B cell (primary cell): ENCODE results near the gene FMO2. TPM values are rescaled to one million over a fixed set of nuclear protein-coding genes. Genes with fewer than 3 reads are reported as not detected.
A peak's percentile ranks its signal among the peaks of the same experiment; 100 is the strongest.

ENCODE experiments used
- ATAC-seq: fragments of 200-7000 bp; cut with Tn5 transposase; one replicate; pipeline ENCODE4 v1.10.0; 2021; ENCODE audit warnings: low read depth, mild to moderate bottlenecking, moderate number of reproducible peaks, moderate library complexity
- CTCF ChIA-PET: fragments of 350-600 bp; sonication (Branson Sonifier 250); formaldehyde crosslinking; loops from one replicate; lab custom pipeline; 2021; ENCODE audit warnings: antibody characterized with exemption, inconsistent platforms; lab: Charles Lee
- POLR2A ChIA-PET: fragments of 350-600 bp; sonication (Branson Sonifier 250); formaldehyde crosslinking; loops from one replicate; lab custom pipeline; 2021; ENCODE audit warnings: antibody characterized with exemption; lab: Charles Lee
- DNase-seq: peaks from one replicate; pipeline ENCODE4 v3.0.0; 2013
- H2AFZ ChIP-seq: 2 replicates; pipeline ENCODE4 v1.6.1; 2012; ENCODE audit warnings: mild to moderate bottlenecking, low read depth, low read length; ENCODE audit not compliant: insufficient read depth, poor library complexity, severe bottlenecking
- H3K27ac ChIP-seq, 2 donors: 1 replicate in 1 of 2; 2 replicates in 1 of 2; pipeline ENCODE4 v1.5.1; 2012 to 2013; ENCODE audit warnings: low read length in 2 of 2, mild to moderate bottlenecking in 2 of 2, moderate library complexity in 1 of 2
- H3K27me3 ChIP-seq, 4 experiments: fragments of 200-600 bp in 1 of 4; sonication (generic) in 1 of 4; replicated peaks in 1 of 4; 1 replicate in 2 of 4; 2 replicates in 2 of 4; pipeline versions ENCODE4 v1.6.1 to v1.7.0; 2013 to 2016; ENCODE audit warnings: low read length in 3 of 4, mild to moderate bottlenecking in 2 of 4, mixed read lengths in 1 of 4, moderate library complexity in 1 of 4; ENCODE audit not compliant: insufficient read depth in 4 of 4, control insufficient read depth in 3 of 4; ENCODE audit errors: control extremely low read depth in 1 of 4
- H3K36me3 ChIP-seq, 2 experiments: replicated peaks in 1 of 2; 1 replicate in 1 of 2; 2 replicates in 1 of 2; pipeline versions ENCODE4 v1.6.1 to v1.7.1; 2013; ENCODE audit warnings: low read length in 1 of 2; ENCODE audit not compliant: insufficient read depth in 2 of 2, control insufficient read depth in 1 of 2; ENCODE audit errors: control extremely low read depth in 1 of 2, extremely low read depth in 1 of 2
- H3K4me1 ChIP-seq, 2 donors: fragments of 200-600 bp in 1 of 2; sonication (generic) in 1 of 2; 1 replicate in 1 of 2; 2 replicates in 1 of 2; pipeline versions ENCODE4 v1.5.1 to v1.6.1; 2013 to 2017; ENCODE audit warnings: low read length in 2 of 2; ENCODE audit not compliant: control insufficient read depth in 2 of 2, insufficient read depth in 2 of 2
- H3K4me2 ChIP-seq: replicated peaks from 2 replicates; pipeline ENCODE3; 2012; ENCODE audit warnings: mild to moderate bottlenecking, low read depth, low read length; ENCODE audit not compliant: poor library complexity, severe bottlenecking
- H3K4me3 ChIP-seq, 5 experiments: fragments of 200-600 bp in 1 of 5; sonication (generic) in 1 of 5; 1 replicate in 3 of 5; 2 replicates in 2 of 5; pipeline versions ENCODE4 v1.5.1 to v1.7.0; 2011 to 2016; ENCODE audit warnings: low read length in 4 of 5, mild to moderate bottlenecking in 4 of 5, low read depth in 2 of 5, control low read depth in 1 of 5, moderate library complexity in 1 of 5; ENCODE audit not compliant: insufficient read depth in 1 of 5; ENCODE audit errors: control extremely low read depth in 1 of 5, extremely low read depth in 1 of 5
- H3K79me2 ChIP-seq: fragments of 200-600 bp; sonication (generic); one replicate; pipeline ENCODE4 v1.6.0; 2016; ENCODE audit warnings: low read length; ENCODE audit not compliant: control insufficient read depth, insufficient read depth
- H3K9ac ChIP-seq: fragments of 200-600 bp; sonication (generic); 2 replicates; pipeline ENCODE4 v1.6.1; 2017; ENCODE audit warnings: mild to moderate bottlenecking, low read length, moderate library complexity
- H3K9me3 ChIP-seq, 3 donors: one replicate each; pipeline versions ENCODE4 v1.6.1 to v1.7.1; 2013; ENCODE audit warnings: low read length in 2 of 3; ENCODE audit not compliant: control insufficient read depth in 2 of 3, insufficient read depth in 1 of 3; ENCODE audit errors: control extremely low read depth in 1 of 3
- H4K20me1 ChIP-seq: 2 replicates; pipeline ENCODE4 v1.6.0; 2012; ENCODE audit warnings: mild to moderate bottlenecking, low read length; ENCODE audit not compliant: insufficient read depth, control insufficient read depth, poor library complexity, severe bottlenecking
- H3K27ac Mint-ChIP-seq: one replicate; pipeline ENCODE4 v1.8.0; 2021; ENCODE audit warnings: mixed read lengths
- H3K27me3 Mint-ChIP-seq: one replicate; pipeline ENCODE4 v1.8.0; 2021; ENCODE audit warnings: mixed read lengths
- H3K4me1 Mint-ChIP-seq: one replicate; pipeline ENCODE4 v1.8.0; 2021; ENCODE audit warnings: mixed read lengths
- H3K4me3 Mint-ChIP-seq: one replicate; pipeline ENCODE4 v1.8.0; 2021; ENCODE audit warnings: mixed read lengths
- H3K9me3 Mint-ChIP-seq: one replicate; pipeline ENCODE4 v1.8.0; 2022; ENCODE audit warnings: mixed read lengths; ENCODE audit not compliant: insufficient read depth
- EZH2 ChIP-seq: IDR thresholded peaks from 2 replicates; pipeline ENCODE4 v1.6.1; 2012; ENCODE audit warnings: borderline replicate concordance, low read depth, mild to moderate bottlenecking, moderate library complexity, low read length; ENCODE audit not compliant: insufficient read depth, poor library complexity, severe bottlenecking
- WGBS: methylation state at CpG from one replicate; pipeline ENCODE4 v1.1.5; 2013; ENCODE audit warnings: missing lambda C conversion rate; ENCODE audit not compliant: insufficient coverage; 5-methylcytosine and 5-hydroxymethylcytosine counted together
- intact Hi-C: fragments of 100-400 bp; cut with micrococcal nuclease; formaldehyde crosslinking; loops from one replicate; pipeline ENCODE4 v1.10.0; 2022
- polyA plus RNA-seq: library from polyadenylated mRNA; depleted of rRNA; stranded (reverse); fragments of >200 nt; gene quantifications from 2 replicates; pipeline ENCODE4 v1.2.3, GENCODE V29; 2012
- total RNA-seq, 2 donors: library from RNA; stranded (reverse); fragments of 120-200 nt in 1 of 2; gene quantifications; 1 replicate in 1 of 2; 2 replicates in 1 of 2; pipeline versions ENCODE4 v1.2.3 to v1.2.4, GENCODE V29; 2013 to 2022
- TF ChIP-seq, protein P1 (sequence below): fragments of 200-600 bp; IDR thresholded peaks from one replicate; pipeline ENCODE4 v1.8.0; 2022; ENCODE audit warnings: antibody characterized with exemption, mild to moderate bottlenecking

The FMO2 gene
- total and polyA plus RNA-seq, 2 donors (not counting 1 experiment from before 2014, with no cell fraction given): not detected

GRCh38 chr1:171226747-171227370 lies 41.8 kb downstream of the FMO2 start:
- H2AFZ ChIP-seq: no peak overlapping the region
- no peak for ATAC-seq
- CTCF ChIA-PET: interaction anchor here (1.0 to 1.7 kb wide), 6 partner anchors 9 to 260 kb away, joined by 3 to 5 read pairs (median 4); no protein-coding TSS in a partner anchor
- no peaks in the 10 kb centered on the region for H3K9me3 ChIP-seq
- POLR2A ChIA-PET: no interaction called here
- H4K20me1 ChIP-seq: no peaks in the 10 kb centered on the region
- H3K36me3 ChIP-seq: no peaks in the 10 kb centered on the region
- Mint-ChIP-seq H3K9me3 (no peaks in the 10 kb centered on the region), H3K4me1 (peaks cover 3% of the 10 kb centered on the region), H3K27me3 (peaks cover 3% of the 10 kb centered on the region), H3K27ac (no peak overlapping the region), H3K4me3 (no peak overlapping the region)
- WGBS: no CpG with 5 or more reads among the region's 1 CpG
- no peaks in the 10 kb centered on the region for H3K27me3 ChIP-seq
- H3K4me1 ChIP-seq: no peaks in the 10 kb centered on the region
- no peaks in the 10 kb centered on the region for H3K79me2 ChIP-seq
- H3K4me3 ChIP-seq: no peak overlapping the region
- H3K27ac ChIP-seq: no peak overlapping the region
- no peak for TF ChIP-seq EZH2
- TF ChIP-seq, protein P1, sequence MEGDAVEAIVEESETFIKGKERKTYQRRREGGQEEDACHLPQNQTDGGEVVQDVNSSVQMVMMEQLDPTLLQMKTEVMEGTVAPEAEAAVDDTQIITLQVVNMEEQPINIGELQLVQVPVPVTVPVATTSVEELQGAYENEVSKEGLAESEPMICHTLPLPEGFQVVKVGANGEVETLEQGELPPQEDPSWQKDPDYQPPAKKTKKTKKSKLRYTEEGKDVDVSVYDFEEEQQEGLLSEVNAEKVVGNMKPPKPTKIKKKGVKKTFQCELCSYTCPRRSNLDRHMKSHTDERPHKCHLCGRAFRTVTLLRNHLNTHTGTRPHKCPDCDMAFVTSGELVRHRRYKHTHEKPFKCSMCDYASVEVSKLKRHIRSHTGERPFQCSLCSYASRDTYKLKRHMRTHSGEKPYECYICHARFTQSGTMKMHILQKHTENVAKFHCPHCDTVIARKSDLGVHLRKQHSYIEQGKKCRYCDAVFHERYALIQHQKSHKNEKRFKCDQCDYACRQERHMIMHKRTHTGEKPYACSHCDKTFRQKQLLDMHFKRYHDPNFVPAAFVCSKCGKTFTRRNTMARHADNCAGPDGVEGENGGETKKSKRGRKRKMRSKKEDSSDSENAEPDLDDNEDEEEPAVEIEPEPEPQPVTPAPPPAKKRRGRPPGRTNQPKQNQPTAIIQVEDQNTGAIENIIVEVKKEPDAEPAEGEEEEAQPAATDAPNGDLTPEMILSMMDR: peak; percentile 65
- DNase-seq: peak; percentile 41
- H3K9ac ChIP-seq: no peak overlapping the region
- intact Hi-C loops: no loop called here
- H3K4me2 ChIP-seq: no peak overlapping the region

GRCh38 chr1:171231326-171231725 lies 46.2 kb downstream of the FMO2 start:
- Histone ChIP-seq H2AFZ (no peak overlapping the region), H3K9me3 (no peaks in the 10 kb centered on the region), H3K79me2 (no peaks in the 10 kb centered on the region), H3K4me1 (no peaks in the 10 kb centered on the region), H3K9ac (no peak overlapping the region), H3K36me3 (no peaks in the 10 kb centered on the region), H3K4me3 (no peak overlapping the region), H3K4me2 (no peak overlapping the region), H3K27me3 (no peaks in the 10 kb centered on the region), H3K27ac (no peak overlapping the region), H4K20me1 (no peaks in the 10 kb centered on the region)
- Mint-ChIP-seq H3K9me3 (no peaks in the 10 kb centered on the region), H3K27me3 (peaks cover 13% of the 10 kb centered on the region), H3K4me3 (no peak overlapping the region), H3K4me1 (no peaks in the 10 kb centered on the region), H3K27ac (no peak overlapping the region)
- ChIA-PET POLR2A (no interaction called here), CTCF (no interaction called here)
- TF ChIP-seq EZH2: no peak
- TF ChIP-seq, protein P1: no peak
- DNase-seq (no peak), ATAC-seq (no peak)
- intact Hi-C loops: no loop called here
